Choroid plexus epithelial cell (primary cell): ENCODE data around the gene FAM120AOS.

ENCODE experiments used
- DNase-seq: peaks from one replicate; pipeline ENCODE4 v3.0.0-alpha.2; 2010; ENCODE audit warnings: low read depth
- H3K4me3 ChIP-seq: 2 replicates; pipeline ENCODE4 v1.5.1; 2011; ENCODE audit warnings: low read depth, mild to moderate bottlenecking, control low read depth, low read length, moderate library complexity
- TF ChIP-seq, protein P1 (sequence below): conservative IDR thresholded peaks from 2 replicates; pipeline ENCODE4 v1.5.1; 2011; ENCODE audit warnings: low read depth, mild to moderate bottlenecking, control low read depth, inconsistent platforms, low read length, moderate library complexity

FAM120AOS gene

GRCh38 chr9:93456504-93456903 lies 3.1 kb upstream of the FAM120AOS start:
- no peak overlapping the region for H3K4me3 ChIP-seq
- DNase-seq, result no peak
- TF ChIP-seq, protein P1, sequence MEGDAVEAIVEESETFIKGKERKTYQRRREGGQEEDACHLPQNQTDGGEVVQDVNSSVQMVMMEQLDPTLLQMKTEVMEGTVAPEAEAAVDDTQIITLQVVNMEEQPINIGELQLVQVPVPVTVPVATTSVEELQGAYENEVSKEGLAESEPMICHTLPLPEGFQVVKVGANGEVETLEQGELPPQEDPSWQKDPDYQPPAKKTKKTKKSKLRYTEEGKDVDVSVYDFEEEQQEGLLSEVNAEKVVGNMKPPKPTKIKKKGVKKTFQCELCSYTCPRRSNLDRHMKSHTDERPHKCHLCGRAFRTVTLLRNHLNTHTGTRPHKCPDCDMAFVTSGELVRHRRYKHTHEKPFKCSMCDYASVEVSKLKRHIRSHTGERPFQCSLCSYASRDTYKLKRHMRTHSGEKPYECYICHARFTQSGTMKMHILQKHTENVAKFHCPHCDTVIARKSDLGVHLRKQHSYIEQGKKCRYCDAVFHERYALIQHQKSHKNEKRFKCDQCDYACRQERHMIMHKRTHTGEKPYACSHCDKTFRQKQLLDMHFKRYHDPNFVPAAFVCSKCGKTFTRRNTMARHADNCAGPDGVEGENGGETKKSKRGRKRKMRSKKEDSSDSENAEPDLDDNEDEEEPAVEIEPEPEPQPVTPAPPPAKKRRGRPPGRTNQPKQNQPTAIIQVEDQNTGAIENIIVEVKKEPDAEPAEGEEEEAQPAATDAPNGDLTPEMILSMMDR, result no peak

DNA sequence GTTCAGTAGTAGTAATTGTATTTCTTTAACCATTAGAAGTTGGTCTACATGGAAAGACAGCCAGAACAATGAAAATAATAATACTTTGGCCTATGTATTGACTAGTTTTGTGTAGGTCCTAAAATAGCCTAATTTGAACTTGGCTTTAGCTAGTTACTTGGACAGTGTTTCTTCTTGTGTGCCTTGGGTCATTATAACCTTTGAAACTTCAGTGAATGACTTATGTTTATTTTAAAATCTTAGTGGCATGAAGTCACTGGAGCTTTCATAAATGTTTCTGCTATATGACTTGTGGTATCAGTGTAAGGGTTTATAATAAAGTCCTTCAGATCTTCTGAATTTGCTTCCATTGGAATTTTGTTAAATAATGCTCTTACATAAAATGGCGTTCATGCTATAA lies 2.6 kb upstream of the FAM120AOS start:
- TF ChIP-seq, protein P1, result no peak
- no peak overlapping the region for H3K4me3 ChIP-seq
- no peak for DNase-seq

GRCh38 chr9:93452710-93453046 lies 703 bp downstream of the FAM120AOS start:
- peak overlapping the region; percentile 88 for H3K4me3 ChIP-seq
- DNase-seq, result no peak
- TF ChIP-seq, protein P1, result no peak

- TF ChIP-seq, protein P1, result no peak
- H3K4me3 ChIP-seq, result peak overlapping the region; percentile 88
- DNase-seq, result peak; percentile 48
Observed at GRCh38 chr9:93451849-93452709, 1.3 kb downstream of the FAM120AOS start.

DNA sequence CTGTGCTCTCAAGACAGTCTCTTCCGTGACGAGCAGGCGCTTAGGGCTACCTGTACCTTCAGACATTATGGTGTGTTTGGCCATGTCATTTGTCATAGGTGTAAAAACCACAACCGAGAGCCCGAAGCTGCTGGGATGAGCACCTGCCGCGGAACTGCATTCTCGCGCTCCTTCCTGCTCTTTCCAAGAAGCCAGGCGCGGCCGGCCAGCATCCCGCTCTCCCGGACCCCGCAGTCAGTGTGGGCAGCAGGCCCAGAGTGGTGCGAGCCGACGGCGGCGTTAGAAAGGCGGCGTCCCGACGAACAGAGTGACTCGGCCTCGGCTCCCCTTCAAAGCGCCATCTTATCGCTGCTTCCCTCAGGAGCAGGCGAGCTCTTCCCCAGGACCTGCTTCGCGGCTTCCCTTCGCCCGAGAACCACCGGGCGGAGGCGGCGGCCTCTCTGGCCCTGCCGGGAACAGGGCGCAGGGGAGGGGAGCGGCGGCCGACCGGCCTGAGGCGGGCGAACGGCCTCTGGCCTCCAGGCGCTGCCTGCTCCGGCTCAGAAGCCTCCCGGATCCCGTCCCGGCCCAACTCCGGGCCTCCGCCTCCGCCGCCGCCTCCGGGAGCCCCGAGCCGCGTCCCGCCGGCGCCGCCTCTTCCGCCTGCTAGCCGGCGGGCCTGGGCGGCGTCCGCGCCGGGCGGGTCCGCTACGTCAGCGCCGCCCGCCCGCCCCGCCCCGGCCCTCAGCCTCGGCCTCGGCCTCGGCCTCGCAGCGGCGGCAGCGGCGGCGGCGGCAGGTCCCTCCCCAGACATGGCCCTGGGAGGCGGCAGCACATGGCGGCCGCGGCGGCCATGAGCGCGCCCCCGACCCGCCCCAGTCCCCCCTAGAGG lies 2.2 kb downstream of the FAM120AOS start, which contains the start of gene FAM120A:
Gene FAM120A, plus strand, starts transcription at position 741 of the 871 bp plus-strand sequence. CDS start 231 bp downstream, outside the sequence.
- TF ChIP-seq, protein P1, result no peak
- DNase-seq, result peak; percentile 75
- H3K4me3 ChIP-seq, result peak within 1 kb of the TSS; percentile 88

DNA sequence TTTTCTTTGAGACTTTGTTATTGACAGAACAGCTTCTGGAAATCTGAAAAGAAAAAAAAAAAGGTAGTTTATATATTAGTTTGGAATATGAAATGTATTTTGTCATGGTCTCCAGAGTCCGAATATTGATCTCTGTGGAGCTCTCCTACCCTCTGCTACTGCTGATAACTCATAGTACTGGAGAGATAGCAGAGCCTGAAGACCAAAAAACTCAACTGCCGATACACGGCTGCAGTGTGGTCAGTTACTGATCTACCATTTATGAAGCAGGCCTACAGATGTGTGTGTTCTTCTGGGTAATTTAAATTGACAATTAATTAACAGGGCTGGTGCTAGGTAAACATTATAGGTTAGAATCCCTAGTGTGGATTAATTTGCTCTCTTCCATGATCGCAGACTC lies 5.7 kb downstream of the FAM120AOS start:
- no peak overlapping the region for H3K4me3 ChIP-seq
- DNase-seq, result no peak
- TF ChIP-seq, protein P1, result no peak
